Heart left ventricle (tissue), 16 donors: ENCODE data around the gene ASMT. TPM values are rescaled to one million over a fixed set of nuclear protein-coding genes. Genes with fewer than 3 reads are reported as not detected.
"Not testable (repeated sequence)": the region's sequence is repeated elsewhere in the genome, so short reads cannot be mapped to it uniquely, and the experiment has no call there.

Experiments used
- ATAC-seq, 4 donors: fragments of 200-7000 bp; cut with Tn5 transposase; one replicate each; pipeline ENCODE4 v1.9.1; 2020 to 2022; ENCODE audit warnings: moderate library complexity in 4 of 4, mild to moderate bottlenecking in 3 of 4, moderate number of reproducible peaks in 1 of 4
- DNase-seq, 5 donors: peaks; one replicate each; pipeline ENCODE4 v3.0.0-alpha.2; 2020
- H3K27ac ChIP-seq, 12 donors: fragments of 200-600 bp; sonication (generic) in 4 of 12; one replicate each; pipeline versions ENCODE4 v1.5.0 to v1.8.0; 2016 to 2022; ENCODE audit warnings: mild to moderate bottlenecking in 2 of 12
- H3K27me3 ChIP-seq, 9 donors: fragments of 200-600 bp; sonication (generic) in 2 of 9; one replicate each; pipeline versions ENCODE4 v1.5.1 to v1.8.0; 2016 to 2022; ENCODE audit warnings: mild to moderate bottlenecking in 3 of 9
- H3K36me3 ChIP-seq, 9 donors: fragments of 200-600 bp; sonication (generic) in 2 of 9; one replicate each; pipeline versions ENCODE4 v1.5.0 to v1.8.0; 2018 to 2022; ENCODE audit warnings: mild to moderate bottlenecking in 2 of 9
- H3K4me1 ChIP-seq, 12 donors: fragments of 200-600 bp; sonication (generic) in 4 of 12; one replicate each; pipeline versions ENCODE4 v1.5.0 to v1.8.0; 2016 to 2022; ENCODE audit warnings: mild to moderate bottlenecking in 3 of 12
- H3K4me3 ChIP-seq, 12 donors: fragments of 200-600 bp; sonication (generic) in 4 of 12; one replicate each; pipeline versions ENCODE4 v1.5.0 to v1.8.0; 2017 to 2022; ENCODE audit warnings: mild to moderate bottlenecking in 9 of 12, moderate library complexity in 4 of 12
- H3K9me3 ChIP-seq, 12 donors: fragments of 200-600 bp; sonication (generic) in 4 of 12; one replicate each; pipeline versions ENCODE4 v1.5.0 to v1.8.0; 2016 to 2022; ENCODE audit warnings: mild to moderate bottlenecking in 1 of 12
- CTCF ChIP-seq, 12 donors: fragments of 200-600 bp; sonication (generic) in 4 of 12; IDR thresholded peaks; one replicate each; pipeline versions ENCODE4 v1.5.0 to v1.8.0; 2018 to 2022; ENCODE audit warnings: antibody characterized with exemption in 12 of 12, mild to moderate bottlenecking in 5 of 12
- POLR2A ChIP-seq, 2 donors: fragments of 450-650 bp; IDR thresholded peaks; one replicate each; pipeline ENCODE4 v1.6.1; 2017; ENCODE audit warnings: antibody characterized with exemption in 2 of 2, mild to moderate bottlenecking in 2 of 2, moderate library complexity in 2 of 2
- WGBS, 4 donors: extraction: QIAGEN DNeasy Blood & Tissue Kit in 2 of 4; methylation state at CpG; one replicate each; pipeline versions ENCODE4 v1.1.5 to v1.1.7; 2013 to 2018; 5-methylcytosine and 5-hydroxymethylcytosine counted together
- intact Hi-C, 10 donors: fragments of 100-400 bp; cut with DNase I; formaldehyde crosslinking; loops; one replicate each; pipeline versions ENCODE4 v1.11.1 to v1.14.2; 2022
- polyA plus RNA-seq, 2 donors: library from polyadenylated mRNA; stranded (reverse); fragments of 200-250 nt; gene quantifications; one replicate each; pipeline ENCODE4 v1.2.3, GENCODE V29; 2013
- total RNA-seq, 9 donors: library from RNA; depleted of rRNA in 2 of 9; stranded (reverse); fragments of >200 nt in 2 of 9; fragmentation: NEBNext Ultra II Directional in 3 of 9; extraction: Animal tissue kit (Norgen Biotek cat#: 25700) in 3 of 9; gene quantifications; one replicate each; pipeline versions ENCODE4 v1.1.0 to v1.2.4, GENCODE V29; 2016 to 2023
- donor health status: ischemic (EF 13 %, LVEDD 7.1; RV severe dilation, severe dysfunction).
- donor health status: healthy with polysubstance abuse.
- donor health status: DM: no; HTN: yes; CAD: no.
- donor health status: DM: no; HTN: no; CAD: no.
- donor health status: ischemic (EF 25% LVEDD 6.9; RV normal size, moderate dysfunction).
- donor health status: ischemic (EF 25% LVEDD 5.7; RV mildly dilated, moderate dysfunction).
- donor health status: healthy.
- donor health status: DM: yes; HTN: yes; CAD: no.
- donor health status: ischemic (EF 35%, LVEDD 5.7; RV mildly dilated, moderate dysfunction).
- donor health status: nonischemic (EF 11% LVEDD 7.7; RV severe dilation, severe dysfunction).
- donor health status: DM: yes; HTN: yes; CAD: no.
- donor health status: PGD.
- donor health status: ischemic (EF 29% LVEDD 5.4; RV normal size, mild dysfunction).
- donor health status: nonischemic (EF 23%, LVEDD 6.1; RV moderate dilation, normal function).

Gene ASMT
- total and polyA plus RNA-seq, 11 donors: 0.11 TPM; not detected in 10

GRCh38 chrX:1673337-1673736 is 58.5 kb downstream of the ASMT start:
- Histone ChIP-seq H3K27ac (no peak overlapping the region), H3K4me1 (no peaks in the 10 kb centered on the region), H3K9me3 (no peaks in the 10 kb centered on the region), H3K27me3 (peaks cover 0 to 4% (median 0%) of the 10 kb centered on the region in 9 donors), H3K4me3 (no peak overlapping the region), H3K36me3 (no peaks in the 10 kb centered on the region)
- no peak for DNase-seq
- no peak for ATAC-seq
- WGBS, 4 donors: 72 to 82% (median 80%) methylated on average over 7 of the region's 7 CpGs
- intact Hi-C loops: no loop called here
- TF ChIP-seq CTCF (IDR thresholded peaks at IDR 0.05) (peak in 11 of 12 donors; percentile 12 to 54 (median 48)), POLR2A (IDR thresholded peaks at IDR 0.05) (no peak)

- TF ChIP-seq CTCF (IDR thresholded peaks at IDR 0.05): no peak
- TF ChIP-seq POLR2A (IDR thresholded peaks at IDR 0.05): no peak
- DNase-seq: no peak
- 85 to 89% (median 87%) methylated on average over 13 to 14 of the region's 14 CpGs for WGBS, 4 donors
- H3K4me3 ChIP-seq: no peak overlapping the region
- H3K36me3 ChIP-seq: no peaks in the 10 kb centered on the region
- no peaks in the 10 kb centered on the region for H3K9me3 ChIP-seq
- no peak overlapping the region for H3K27ac ChIP-seq
- ATAC-seq: no peak
- intact Hi-C loops: no loop called here
- H3K27me3 ChIP-seq: peaks cover 0 to 4% (median 0%) of the 10 kb centered on the region in 9 donors
- no peaks in the 10 kb centered on the region for H3K4me1 ChIP-seq
These were observed 62.0 kb downstream of the ASMT start for GRCh38 chrX:1676866-1677265.

- intact Hi-C loops: no loop called here
- Histone ChIP-seq H3K27me3 (peaks cover 0 to 4% (median 0%) of the 10 kb centered on the region in 9 donors), H3K27ac (no peak overlapping the region), H3K9me3 (peaks cover 0 to 8% (median 0%) of the 10 kb centered on the region in 12 donors), H3K36me3 (no peaks in the 10 kb centered on the region), H3K4me1 (no peaks in the 10 kb centered on the region), H3K4me3 (no peak overlapping the region)
- ATAC-seq (no peak), DNase-seq (no peak)
- 53 to 65% (median 62%) methylated on average over 9 of the region's 9 CpGs for WGBS, 4 donors
- TF ChIP-seq POLR2A (IDR thresholded peaks at IDR 0.05) (no peak), CTCF (IDR thresholded peaks at IDR 0.05) (no peak)
These were observed 64.4 kb downstream of the ASMT start for GRCh38 chrX:1679238-1679637.

- no peak for DNase-seq
- no peak for ATAC-seq
These were observed 66.6 kb downstream of the ASMT start for GRCh38 chrX:1681439-1681838.

GRCh38 chrX:1681856-1682255 is 67.0 kb downstream of the ASMT start:
- H3K9me3 ChIP-seq, H3K4me3 ChIP-seq, H3K4me1 ChIP-seq, H3K36me3 ChIP-seq, DNase-seq, H3K27ac ChIP-seq, ATAC-seq, H3K27me3 ChIP-seq, intact Hi-C loops: not testable (repeated sequence)

More at GRCh38 chrX:1681439-1681838, 66.6 kb downstream of the ASMT start:
- TF ChIP-seq POLR2A (IDR thresholded peaks at IDR 0.05) (no peak), CTCF (IDR thresholded peaks at IDR 0.05) (no peak)
- Histone ChIP-seq H3K36me3 (no peaks in the 10 kb centered on the region), H3K4me3 (no peak overlapping the region), H3K4me1 (no peaks in the 10 kb centered on the region), H3K27me3 (no peaks in the 10 kb centered on the region), H3K27ac (no peak overlapping the region), H3K9me3 (peaks cover 0 to 8% (median 0%) of the 10 kb centered on the region in 12 donors)
- intact Hi-C loops: no loop called here

GRCh38 chrX:1682501-1682900 is 67.6 kb downstream of the ASMT start:
- intact Hi-C loops, H3K4me1 ChIP-seq, H3K4me3 ChIP-seq, H3K9me3 ChIP-seq, H3K27ac ChIP-seq, DNase-seq, H3K36me3 ChIP-seq, ATAC-seq, H3K27me3 ChIP-seq: not testable (repeated sequence)
- 89 to 91% (median 90%) methylated on average over 4 of the region's 4 CpGs for WGBS, 4 donors

- WGBS, 4 donors: 33 to 66% (median 63%) methylated on average over 3 to 8 of the region's 8 CpGs
- H3K4me1 ChIP-seq, H3K4me3 ChIP-seq, intact Hi-C loops, H3K27me3 ChIP-seq, ATAC-seq, H3K9me3 ChIP-seq, H3K27ac ChIP-seq, DNase-seq, H3K36me3 ChIP-seq: not testable (repeated sequence)
These were observed 70.0 kb downstream of the ASMT start for GRCh38 chrX:1684883-1685282.

GRCh38 chrX:1685444-1685880 is 70.6 kb downstream of the ASMT start:
- H3K27me3 ChIP-seq, H3K4me3 ChIP-seq, H3K36me3 ChIP-seq, intact Hi-C loops, DNase-seq, H3K9me3 ChIP-seq, H3K27ac ChIP-seq, H3K4me1 ChIP-seq, ATAC-seq: not testable (repeated sequence)
- WGBS, 4 donors: 42 to 95% (median 64%) methylated on average over 1 to 3 of the region's 3 CpGs
